Body of pancreas (tissue), 4 donors: ENCODE data around the gene MYOZ3.

Source experiments
- CTCF ChIP-seq, 7 experiments: fragments of 450-650 bp in 4 of 7; fragments of 200-600 bp in 3 of 7; sonication (generic) in 3 of 7; IDR thresholded peaks; one replicate each; pipeline ENCODE4 v1.5.1; 2016 to 2019; ENCODE audit warnings: antibody characterized with exemption in 7 of 7
- POLR2A ChIP-seq, 3 donors: fragments of 450-650 bp; IDR thresholded peaks; one replicate each; pipeline ENCODE4 v1.6.1; 2016; ENCODE audit warnings: antibody characterized with exemption in 3 of 3, mild to moderate bottlenecking in 2 of 3

DNA sequence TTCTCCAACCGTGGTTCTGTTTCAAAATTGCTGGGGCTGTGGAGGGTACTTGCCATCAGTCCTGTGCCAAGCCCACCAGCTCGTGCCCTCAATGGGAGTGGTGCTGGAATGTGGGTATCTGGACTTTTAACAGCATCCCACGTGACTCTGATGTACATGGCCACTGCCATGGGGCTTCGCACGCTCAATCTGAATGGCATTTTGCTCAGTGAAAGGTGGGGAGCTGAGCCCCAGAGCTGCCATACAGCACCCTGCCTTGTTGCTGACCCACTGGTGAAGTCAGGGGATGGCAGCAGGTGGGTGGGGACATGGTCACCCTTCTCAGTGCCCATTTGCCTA lies 37.2 kb upstream of the MYOZ3 start:
- TF ChIP-seq CTCF (IDR thresholded peaks at IDR 0.05) (no peak), POLR2A (IDR thresholded peaks at IDR 0.05) (no peak)
